ENCODE data around the gene TCEANC.

DNA sequence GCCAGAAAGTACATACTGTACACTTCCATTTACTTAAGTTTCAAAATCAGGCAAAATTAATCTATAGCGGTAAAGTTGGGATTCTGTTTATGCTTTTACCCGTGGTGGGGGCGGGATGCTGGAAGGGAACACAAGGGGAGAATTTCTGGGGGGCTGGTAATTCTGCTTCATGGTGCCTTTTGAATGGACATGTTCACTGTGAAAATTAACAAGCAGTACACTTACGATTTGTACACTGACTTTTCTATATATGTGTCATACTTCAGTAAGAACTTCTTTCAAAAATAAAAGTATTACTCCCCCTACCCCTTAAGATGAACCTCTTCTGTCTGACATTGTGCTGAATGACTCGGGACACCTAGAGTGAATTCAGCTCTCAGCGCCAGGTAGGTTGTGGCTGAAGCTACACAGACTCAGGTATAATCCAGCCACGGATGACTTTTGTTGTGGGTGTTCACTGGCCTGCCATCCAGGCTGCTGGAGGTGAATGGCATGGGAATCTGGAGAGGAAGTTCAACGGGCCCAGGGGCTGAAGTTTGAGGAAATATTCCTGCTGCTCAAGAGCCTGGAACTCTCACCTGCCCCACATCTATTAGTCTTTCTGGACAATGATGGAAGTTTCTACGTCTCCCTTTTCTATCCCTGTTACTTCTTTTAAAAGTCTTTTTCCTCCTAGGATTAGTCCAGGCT, 7.3 kb upstream of the TCEANC start:
- no peak for TF ChIP-seq CTCF (IDR thresholded peaks at IDR 0.05; ENCODE audit: insufficient read depth, low read length)
- no peak for TF ChIP-seq POLR2AphosphoS5 (IDR thresholded peaks at IDR 0.05; ENCODE audit: low read depth)
- no peak for TF ChIP-seq REST (IDR thresholded peaks at IDR 0.05; ENCODE audit: insufficient replicate concordance, low read depth)

All from HL-60 (cell line).